Muscle layer of colon (tissue), 2 donors: ENCODE data around the gene JAZF1.

Experiments
- H3K27ac ChIP-seq: one replicate; pipeline ENCODE4 v1.7.0; 2013; ENCODE audit warnings: low read depth, mild to moderate bottlenecking, low read length, moderate library complexity
- H3K27me3 ChIP-seq, 2 donors: one replicate each; pipeline ENCODE4 v1.7.0; 2013; ENCODE audit warnings: low read length in 2 of 2, mild to moderate bottlenecking in 2 of 2; ENCODE audit not compliant: insufficient read depth in 2 of 2, control insufficient read depth in 1 of 2
- H3K36me3 ChIP-seq: one replicate; pipeline ENCODE4 v1.7.0; 2013; ENCODE audit warnings: mild to moderate bottlenecking, low read length; ENCODE audit not compliant: insufficient read depth
- H3K4me1 ChIP-seq: one replicate; pipeline ENCODE4 v1.7.0; 2013; ENCODE audit warnings: mild to moderate bottlenecking, low read length; ENCODE audit not compliant: insufficient read depth
- H3K4me3 ChIP-seq, 2 donors: one replicate each; pipeline ENCODE4 v1.7.0; 2013; ENCODE audit warnings: low read length in 2 of 2, low read depth in 1 of 2, mild to moderate bottlenecking in 1 of 2, moderate library complexity in 1 of 2
- H3K9ac ChIP-seq: one replicate; pipeline ENCODE4 v1.7.0; 2013; ENCODE audit warnings: low read length
- H3K9me3 ChIP-seq: one replicate; pipeline ENCODE4 v1.7.0; 2013; ENCODE audit warnings: mild to moderate bottlenecking, low read length
- donor health status: abdominal sarcoma.
- donor health status: Adenocarcinoma of cecum.

The JAZF1 gene

DNA sequence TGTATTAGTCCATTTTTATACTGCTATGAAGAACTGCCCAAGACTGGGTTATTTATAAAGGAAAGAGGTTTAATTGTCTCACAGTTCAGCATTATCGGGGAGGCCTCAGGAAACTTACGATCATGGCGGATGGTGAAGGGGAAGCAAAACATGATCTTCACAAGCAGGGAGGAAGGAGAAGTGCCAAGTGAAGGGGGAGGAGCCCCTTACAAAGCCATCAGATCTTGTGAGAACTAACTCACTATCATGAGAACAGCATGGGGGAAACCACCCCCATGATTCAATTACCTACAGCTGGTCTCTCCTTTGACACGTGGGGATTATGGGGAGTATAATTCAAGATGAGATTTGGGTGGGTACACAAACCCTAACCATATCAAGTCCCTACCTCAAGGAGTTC is 85.4 kb downstream of the JAZF1 start:
- Histone ChIP-seq H3K27me3 (no peaks in the 10 kb centered on the region), H3K9ac (no peak overlapping the region), H3K36me3 (no peaks in the 10 kb centered on the region), H3K4me1 (peaks cover 17% of the 10 kb centered on the region), H3K9me3 (no peaks in the 10 kb centered on the region), H3K4me3 (no peak overlapping the region), H3K27ac (peak overlapping the region; percentile 37)

DNA sequence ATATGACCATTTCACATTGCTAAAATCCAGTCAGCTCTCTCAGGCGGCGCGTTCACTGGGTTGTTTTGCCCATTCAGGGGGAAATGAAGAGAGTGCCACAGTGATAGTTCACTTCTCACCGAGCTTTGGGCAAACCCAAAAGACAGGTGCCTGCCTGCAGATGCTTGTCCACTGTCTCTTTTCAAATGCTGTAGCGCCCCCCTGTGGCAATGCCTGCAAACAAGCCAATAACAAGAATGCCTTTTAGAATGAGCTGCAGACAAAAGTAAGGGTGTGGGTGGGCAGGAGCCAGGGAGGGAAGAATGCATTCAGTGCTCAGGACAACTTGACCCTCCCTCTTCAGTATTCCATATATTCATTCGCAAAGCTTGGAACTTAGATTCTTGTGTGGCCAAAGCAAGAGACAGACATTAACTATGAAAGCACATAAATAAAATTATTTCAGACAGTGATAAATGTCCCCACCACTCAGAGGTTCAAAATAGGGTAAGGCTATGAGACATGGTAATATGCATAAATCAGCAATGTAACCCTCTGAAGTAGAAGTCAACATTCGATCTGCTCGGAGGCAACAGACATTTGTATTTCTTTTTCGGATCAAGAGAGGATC is 86.9 kb downstream of the JAZF1 start:
- H3K9me3 ChIP-seq = no peaks in the 10 kb centered on the region
- H3K4me1 ChIP-seq = peaks cover 22% of the 10 kb centered on the region
- H3K36me3 ChIP-seq = no peaks in the 10 kb centered on the region
- H3K9ac ChIP-seq = peak overlapping the region; percentile 4
- peak overlapping the region in 1 of 2 donors; percentile 29 for H3K4me3 ChIP-seq
- H3K27ac ChIP-seq = peak overlapping the region; percentile 76
- H3K27me3 ChIP-seq = no peaks in the 10 kb centered on the region

DNA sequence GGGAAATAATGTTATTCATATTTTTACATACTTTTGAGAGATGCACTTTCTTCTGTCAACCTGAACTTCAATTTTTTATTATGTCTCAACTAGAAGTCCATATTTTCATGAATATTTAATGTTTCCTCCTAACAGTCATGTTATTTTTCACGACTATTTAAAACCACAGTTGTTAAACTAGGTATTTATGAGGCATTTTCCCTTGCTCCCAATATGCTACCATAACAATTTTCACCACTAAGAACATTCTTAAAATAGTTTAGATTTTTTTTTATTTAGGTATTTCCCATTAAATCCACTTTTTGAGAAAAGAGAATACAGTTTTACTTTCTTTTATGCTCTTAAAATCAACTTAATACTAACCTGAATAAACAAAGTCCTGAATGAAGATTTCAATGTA is 89.4 kb downstream of the JAZF1 start:
- H3K9me3 ChIP-seq = no peaks in the 10 kb centered on the region
- H3K36me3 ChIP-seq = no peaks in the 10 kb centered on the region
- no peak overlapping the region for H3K27ac ChIP-seq
- H3K4me1 ChIP-seq = peaks cover 23% of the 10 kb centered on the region
- no peaks in the 10 kb centered on the region for H3K27me3 ChIP-seq
- no peak overlapping the region for H3K9ac ChIP-seq
- no peak overlapping the region for H3K4me3 ChIP-seq

GRCh38 chr7:28088901-28089714 is 91.5 kb downstream of the JAZF1 start:
- H3K4me3 ChIP-seq = no peak overlapping the region
- H3K27ac ChIP-seq = no peak overlapping the region
- H3K9me3 ChIP-seq = no peaks in the 10 kb centered on the region
- no peaks in the 10 kb centered on the region for H3K27me3 ChIP-seq
- H3K4me1 ChIP-seq = peaks cover 36% of the 10 kb centered on the region
- H3K36me3 ChIP-seq = no peaks in the 10 kb centered on the region
- no peak overlapping the region for H3K9ac ChIP-seq

DNA sequence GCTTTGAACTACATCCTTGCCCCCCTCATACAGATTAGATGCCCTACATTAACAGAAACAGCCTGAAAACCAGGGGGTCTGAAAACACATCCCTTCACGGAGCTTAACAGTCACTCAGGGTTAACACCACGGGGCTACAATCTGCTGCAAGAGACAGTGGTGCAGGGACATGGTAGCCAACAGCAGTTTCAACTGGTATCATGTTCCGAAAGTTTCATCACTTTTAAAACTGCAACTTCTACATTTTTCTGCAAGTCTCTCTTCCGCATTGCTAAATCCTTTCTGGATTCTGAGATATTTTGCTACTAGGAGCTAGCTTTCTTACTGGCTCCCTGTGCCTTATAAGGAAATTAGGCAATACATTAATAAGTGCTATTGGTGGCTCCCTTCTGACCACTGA is 92.6 kb downstream of the JAZF1 start:
- H3K9me3 ChIP-seq = no peaks in the 10 kb centered on the region
- no peaks in the 10 kb centered on the region for H3K27me3 ChIP-seq
- H3K9ac ChIP-seq = no peak overlapping the region
- H3K4me3 ChIP-seq = no peak overlapping the region
- H3K4me1 ChIP-seq = peaks cover 42% of the 10 kb centered on the region
- no peaks in the 10 kb centered on the region for H3K36me3 ChIP-seq
- no peak overlapping the region for H3K27ac ChIP-seq

DNA sequence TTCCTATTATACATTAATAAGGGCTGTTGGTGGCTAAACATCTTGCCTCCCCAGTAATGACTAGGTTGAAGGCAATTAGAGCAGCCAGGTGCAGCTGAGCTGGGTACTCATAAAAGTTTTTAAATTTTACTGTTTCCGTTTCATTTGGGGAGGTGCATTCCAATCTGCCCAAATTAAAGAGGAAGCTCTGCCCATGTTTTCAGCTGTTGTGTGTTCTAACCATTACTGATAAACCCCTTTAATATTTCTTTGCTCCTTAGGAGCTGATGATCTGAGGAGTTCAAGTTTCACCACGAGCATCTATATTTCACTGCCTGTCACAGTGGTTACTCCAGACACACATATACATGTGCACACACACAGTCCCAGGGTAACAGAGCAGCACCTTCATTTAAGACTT is 94.4 kb downstream of the JAZF1 start:
- Histone ChIP-seq H3K4me1 (peaks cover 52% of the 10 kb centered on the region), H3K9me3 (no peaks in the 10 kb centered on the region), H3K27ac (no peak overlapping the region), H3K27me3 (no peaks in the 10 kb centered on the region), H3K4me3 (no peak overlapping the region), H3K9ac (no peak overlapping the region), H3K36me3 (no peaks in the 10 kb centered on the region)

DNA sequence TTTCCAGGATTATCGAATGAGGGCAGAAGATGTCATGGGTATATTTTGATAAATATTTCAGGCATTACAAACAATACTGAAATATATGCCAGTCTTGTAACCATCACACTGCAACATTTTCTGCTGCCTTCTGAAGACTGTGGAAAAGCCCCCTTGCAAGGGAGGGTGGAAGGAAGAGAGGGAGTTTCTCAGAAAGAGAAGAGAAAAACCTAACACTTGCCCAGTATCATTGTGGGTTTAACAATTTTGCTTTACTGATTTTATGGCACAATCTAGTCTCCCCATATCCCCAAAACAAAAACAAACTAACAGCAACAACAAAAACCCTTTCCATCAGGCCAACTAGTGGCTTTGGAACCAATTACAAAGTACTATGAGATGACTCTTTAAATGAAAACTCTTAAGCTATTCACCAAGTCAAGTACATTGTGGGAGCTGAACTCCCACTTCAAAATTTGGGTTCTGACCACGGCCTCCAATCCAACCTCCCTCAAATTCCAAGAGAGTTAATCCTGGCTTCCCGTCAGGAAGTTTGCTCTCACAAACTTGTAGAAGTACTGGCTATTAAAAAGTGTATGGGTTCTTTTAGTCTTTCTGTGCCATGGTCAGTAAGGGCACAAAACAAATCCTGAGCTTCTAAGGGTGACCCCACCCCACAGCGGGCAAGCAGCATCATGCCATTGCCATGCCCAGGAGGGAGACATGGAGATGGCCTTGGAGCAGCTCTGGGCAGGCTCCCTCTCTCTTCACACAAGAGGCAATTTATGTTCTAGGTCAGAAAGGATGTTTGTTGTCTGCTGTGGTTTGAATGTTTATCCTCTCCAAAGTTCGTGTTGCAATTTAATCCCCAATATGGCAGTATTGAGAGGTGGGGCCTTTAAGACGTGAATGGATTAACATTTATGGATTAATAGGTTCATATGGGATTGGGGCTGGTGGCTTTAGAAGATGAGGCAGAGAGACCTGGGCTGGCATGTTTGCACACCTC is 96.3 kb downstream of the JAZF1 start:
- H3K36me3 ChIP-seq = no peaks in the 10 kb centered on the region
- peak overlapping the region; percentile 45 for H3K27ac ChIP-seq
- no peaks in the 10 kb centered on the region for H3K9me3 ChIP-seq
- no peak overlapping the region for H3K4me3 ChIP-seq
- H3K9ac ChIP-seq = no peak overlapping the region
- peaks cover 64% of the 10 kb centered on the region for H3K4me1 ChIP-seq
- H3K27me3 ChIP-seq = no peaks in the 10 kb centered on the region

DNA sequence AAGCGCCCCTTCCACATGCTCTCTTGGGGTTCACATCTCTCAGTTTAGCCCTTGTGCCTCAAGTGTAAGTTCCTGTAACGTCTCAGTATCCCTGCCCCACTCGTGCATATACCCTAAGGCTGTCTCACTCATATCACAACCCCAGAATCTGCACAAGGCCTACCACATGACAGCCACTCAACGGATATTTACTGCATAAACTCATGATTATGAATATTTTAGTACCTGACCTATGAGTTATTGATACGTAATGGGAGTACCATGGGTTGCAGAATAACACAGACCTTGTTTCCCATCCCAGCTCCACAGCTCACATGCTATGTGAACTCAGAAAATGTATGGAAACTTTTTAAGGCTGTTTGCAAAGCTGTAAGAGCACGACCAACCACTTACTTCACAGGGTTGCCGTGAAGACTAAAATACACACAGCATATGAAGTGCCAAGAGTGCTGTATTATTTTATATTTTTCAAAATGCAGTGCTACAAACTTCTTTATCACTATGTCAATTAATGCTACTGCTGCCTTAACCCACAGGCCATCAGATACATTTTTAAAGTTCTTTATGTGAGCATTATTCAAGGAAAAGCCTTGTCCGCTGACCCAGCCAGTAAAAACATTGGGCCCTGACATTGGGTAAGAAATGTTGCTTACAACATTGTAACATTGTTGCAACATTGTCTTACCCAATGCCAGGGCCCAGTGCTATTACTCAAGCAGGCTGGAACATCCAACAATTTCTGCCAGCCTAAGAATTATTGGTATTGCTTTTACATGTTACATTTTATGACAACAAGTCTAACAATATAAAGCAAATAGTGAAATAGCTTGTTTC is 97.2 kb downstream of the JAZF1 start:
- no peak overlapping the region for H3K4me3 ChIP-seq
- H3K27ac ChIP-seq = peak overlapping the region; percentile 57
- H3K4me1 ChIP-seq = peaks cover 59% of the 10 kb centered on the region

DNA sequence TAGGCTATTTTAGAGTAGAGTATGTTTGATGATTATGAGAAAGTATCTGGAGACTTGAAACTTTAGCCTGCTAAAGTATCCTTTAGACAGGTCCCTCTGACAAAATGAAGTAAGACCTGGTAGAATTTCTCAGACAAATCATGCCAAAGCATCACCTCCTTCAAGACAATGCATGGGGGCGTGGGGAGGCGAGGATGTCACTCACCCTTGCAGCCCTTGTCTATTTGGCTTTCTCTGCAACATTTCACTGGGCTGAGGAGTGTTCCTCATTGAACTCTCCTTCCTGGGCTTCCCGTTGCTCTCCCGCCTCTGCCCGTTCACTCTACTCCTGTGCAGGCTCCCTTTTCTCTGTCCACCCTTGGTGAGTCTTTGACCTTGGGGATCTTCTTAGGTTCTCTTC is 98.5 kb downstream of the JAZF1 start:
- Histone ChIP-seq H3K27me3 (no peaks in the 10 kb centered on the region), H3K4me3 (no peak overlapping the region), H3K36me3 (no peaks in the 10 kb centered on the region), H3K9ac (no peak overlapping the region), H3K9me3 (no peaks in the 10 kb centered on the region), H3K4me1 (peaks cover 65% of the 10 kb centered on the region), H3K27ac (no peak overlapping the region)

More for the DNA sequence above, 97.2 kb downstream of the JAZF1 start:
- no peaks in the 10 kb centered on the region for H3K27me3 ChIP-seq
- no peaks in the 10 kb centered on the region for H3K9me3 ChIP-seq
- no peak overlapping the region for H3K9ac ChIP-seq
- H3K36me3 ChIP-seq = no peaks in the 10 kb centered on the region

DNA sequence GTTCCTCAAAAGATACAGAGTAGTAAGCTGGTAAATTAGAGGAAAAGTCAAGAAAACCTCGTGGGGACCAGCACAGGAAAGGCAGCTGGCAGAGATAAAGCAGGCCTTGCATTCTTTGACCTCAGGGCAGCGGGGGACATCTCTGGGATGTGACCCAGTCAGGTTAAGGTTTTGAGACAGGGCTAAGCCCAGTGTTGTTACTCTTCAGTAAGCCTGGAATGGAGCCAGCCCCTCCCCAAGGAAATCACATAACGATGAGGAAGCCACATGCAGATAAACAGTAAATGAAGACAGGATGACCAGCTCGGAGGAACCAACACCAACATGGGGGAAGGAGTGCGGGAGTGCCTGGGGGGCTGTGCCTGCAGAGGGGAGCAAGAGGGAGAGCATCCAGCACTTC is 99.6 kb downstream of the JAZF1 start:
- Histone ChIP-seq H3K27ac (no peak overlapping the region), H3K9me3 (no peaks in the 10 kb centered on the region), H3K36me3 (no peaks in the 10 kb centered on the region), H3K27me3 (no peaks in the 10 kb centered on the region), H3K4me3 (no peak overlapping the region), H3K4me1 (peaks cover 65% of the 10 kb centered on the region), H3K9ac (no peak overlapping the region)
